Prostate gland (tissue), 2 donors: ENCODE data around the gene PERCC1. TPM values are rescaled to one million over a fixed set of nuclear protein-coding genes. Genes with fewer than 3 reads are reported as not detected.
A peak's percentile ranks its signal among the peaks of the same experiment; 100 is the strongest.

Experiments
- DNase-seq: peaks from one replicate; pipeline ENCODE4 v3.0.0-alpha.2; 2019; ENCODE audit warnings: low spot score
- H3K27ac ChIP-seq, 2 donors: fragments of 200-600 bp; sonication (generic); 2 replicates each; pipeline ENCODE4 v1.5.1; 2017 to 2019
- H3K27me3 ChIP-seq: fragments of 200-600 bp; sonication (generic); replicated peaks from 2 replicates; pipeline ENCODE4 v1.5.1; 2019; ENCODE audit not compliant: insufficient read depth
- H3K36me3 ChIP-seq, 2 donors: fragments of 200-600 bp; sonication (generic); 1 replicate in 1 of 2; 2 replicates in 1 of 2; pipeline versions ENCODE4 v1.5.1 to v1.8.1; 2017 to 2019
- H3K4me1 ChIP-seq: fragments of 200-600 bp; sonication (generic); replicated peaks from 2 replicates; pipeline ENCODE4 v1.5.1; 2019
- H3K4me3 ChIP-seq, 2 donors: fragments of 200-600 bp; sonication (generic); 2 replicates each; pipeline ENCODE4 v1.5.1; 2017 to 2019
- H3K9me3 ChIP-seq: fragments of 200-600 bp; sonication (generic); 2 replicates; pipeline ENCODE4 v1.5.1; 2017
- POLR2A ChIP-seq: fragments of 450-650 bp; IDR thresholded peaks from one replicate; pipeline ENCODE4 v1.6.1; 2016; ENCODE audit warnings: antibody characterized with exemption, mild to moderate bottlenecking
- POLR2AphosphoS5 ChIP-seq: sonication (generic); formaldehyde crosslinking; IDR thresholded peaks from one replicate; pipeline ENCODE4 v1.6.1; 2017; ENCODE audit warnings: antibody characterized with exemption
- WGBS: methylation state at CpG from one replicate; pipeline ENCODE4 v1.1.5; 2018; 5-methylcytosine and 5-hydroxymethylcytosine counted together
- intact Hi-C: fragments of 100-400 bp; cut with DNase I; formaldehyde crosslinking; loops from one replicate; pipeline ENCODE4 v1.14.2; 2022
- total RNA-seq, 2 donors: library from RNA; depleted of rRNA; stranded (reverse); fragments of >200 nt; gene quantifications; one replicate each; pipeline ENCODE4 v1.1.0, GENCODE V29; 2016
- TF ChIP-seq, protein P1 (sequence below), 4 experiments: fragments of 200-600 bp in 2 of 4; fragments of 450-650 bp in 2 of 4; sonication (generic) in 2 of 4; IDR thresholded peaks; 1 replicate in 3 of 4; 2 replicates in 1 of 4; pipeline ENCODE4 v1.5.1; 2016 to 2019; ENCODE audit warnings: antibody characterized with exemption in 4 of 4, mild to moderate bottlenecking in 2 of 4, moderate library complexity in 2 of 4

The PERCC1 gene
- total RNA-seq, 2 donors from 2014 or later, result 26.0 to 45.2 TPM

DNA sequence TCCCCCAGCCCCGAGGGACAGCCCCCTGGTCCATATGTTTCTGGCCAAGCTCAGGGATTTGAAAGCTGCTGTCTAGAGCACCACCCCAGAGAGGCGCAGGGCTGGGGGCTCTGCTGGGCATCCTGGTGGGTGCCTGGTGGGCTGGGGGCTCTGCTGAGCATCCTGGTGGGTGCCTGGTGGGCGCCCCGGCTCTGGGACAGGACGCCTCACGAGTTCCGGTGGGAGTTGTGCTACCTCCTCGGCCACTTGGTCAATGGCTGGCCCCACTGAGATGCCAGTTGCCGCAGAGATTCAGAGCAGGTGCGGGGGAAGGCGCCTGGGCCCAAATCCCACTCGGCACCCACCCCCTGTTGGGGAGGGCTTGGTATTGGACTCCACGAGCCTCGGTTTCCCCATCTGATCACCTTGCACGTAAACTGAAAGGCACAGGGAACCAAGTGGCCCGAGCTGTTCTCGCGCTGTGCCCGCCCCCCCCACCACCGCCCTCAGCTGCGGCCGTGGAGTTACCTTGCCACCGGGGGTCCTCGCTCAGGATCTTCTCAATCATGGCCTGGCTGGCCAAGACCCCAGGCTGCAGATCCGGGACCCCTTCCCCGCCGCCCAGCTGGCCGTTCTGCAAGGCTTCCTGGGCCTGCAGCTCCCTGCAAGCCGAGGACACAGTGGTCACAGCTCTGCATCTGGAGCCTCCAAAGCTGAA, 29.7 kb upstream of the PERCC1 start:
- WGBS, result 86% methylated on average over 29 of the region's 29 CpGs
- Histone ChIP-seq H3K36me3 (peaks cover 4 to 17% of the 10 kb centered on the region in 2 donors), H3K4me3 (no peak overlapping the region), H3K4me1 (no peaks in the 10 kb centered on the region), H3K27ac (no peak overlapping the region), H3K9me3 (no peaks in the 10 kb centered on the region), H3K27me3 (no peaks in the 10 kb centered on the region)
- DNase-seq, result no peak
- TF ChIP-seq POLR2A (no peak), POLR2AphosphoS5 (no peak)
- TF ChIP-seq, protein P1, sequence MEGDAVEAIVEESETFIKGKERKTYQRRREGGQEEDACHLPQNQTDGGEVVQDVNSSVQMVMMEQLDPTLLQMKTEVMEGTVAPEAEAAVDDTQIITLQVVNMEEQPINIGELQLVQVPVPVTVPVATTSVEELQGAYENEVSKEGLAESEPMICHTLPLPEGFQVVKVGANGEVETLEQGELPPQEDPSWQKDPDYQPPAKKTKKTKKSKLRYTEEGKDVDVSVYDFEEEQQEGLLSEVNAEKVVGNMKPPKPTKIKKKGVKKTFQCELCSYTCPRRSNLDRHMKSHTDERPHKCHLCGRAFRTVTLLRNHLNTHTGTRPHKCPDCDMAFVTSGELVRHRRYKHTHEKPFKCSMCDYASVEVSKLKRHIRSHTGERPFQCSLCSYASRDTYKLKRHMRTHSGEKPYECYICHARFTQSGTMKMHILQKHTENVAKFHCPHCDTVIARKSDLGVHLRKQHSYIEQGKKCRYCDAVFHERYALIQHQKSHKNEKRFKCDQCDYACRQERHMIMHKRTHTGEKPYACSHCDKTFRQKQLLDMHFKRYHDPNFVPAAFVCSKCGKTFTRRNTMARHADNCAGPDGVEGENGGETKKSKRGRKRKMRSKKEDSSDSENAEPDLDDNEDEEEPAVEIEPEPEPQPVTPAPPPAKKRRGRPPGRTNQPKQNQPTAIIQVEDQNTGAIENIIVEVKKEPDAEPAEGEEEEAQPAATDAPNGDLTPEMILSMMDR (IDR thresholded peaks at IDR 0.05), result no peak
- intact Hi-C loops, result no loop called here

DNA sequence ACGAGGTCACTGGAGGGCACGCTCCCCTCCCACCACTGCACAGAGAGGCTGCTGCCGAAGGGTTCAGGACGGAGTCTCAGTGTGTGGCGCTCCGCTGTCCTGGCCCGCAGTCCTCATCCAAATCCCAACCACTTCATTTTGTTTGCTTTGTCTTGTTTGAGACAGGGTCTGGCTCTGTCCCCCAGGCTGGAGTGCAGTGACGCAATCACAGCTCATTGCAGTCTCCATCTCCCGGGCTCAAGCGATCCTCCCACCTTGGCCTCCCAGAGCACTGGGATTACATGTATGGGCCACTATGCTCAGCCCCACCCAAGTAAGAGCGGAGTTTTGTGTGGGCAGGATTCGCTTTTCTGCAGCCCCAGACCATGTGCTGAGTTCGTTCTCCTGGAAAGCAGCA, 29.1 kb upstream of the PERCC1 start:
- no peaks in the 10 kb centered on the region for H3K4me1 ChIP-seq
- H3K36me3 ChIP-seq, result peaks cover 4 to 17% of the 10 kb centered on the region in 2 donors
- H3K27me3 ChIP-seq, result no peaks in the 10 kb centered on the region
- WGBS, result 96% methylated on average over 13 of the region's 13 CpGs
- H3K27ac ChIP-seq, result no peak overlapping the region
- no peak overlapping the region for H3K4me3 ChIP-seq
- DNase-seq, result no peak
- intact Hi-C loops, result no loop called here
- H3K9me3 ChIP-seq, result no peaks in the 10 kb centered on the region
- no peak for TF ChIP-seq POLR2A
- TF ChIP-seq, protein P1 (IDR thresholded peaks at IDR 0.05), result no peak
- TF ChIP-seq POLR2AphosphoS5, result no peak

DNA sequence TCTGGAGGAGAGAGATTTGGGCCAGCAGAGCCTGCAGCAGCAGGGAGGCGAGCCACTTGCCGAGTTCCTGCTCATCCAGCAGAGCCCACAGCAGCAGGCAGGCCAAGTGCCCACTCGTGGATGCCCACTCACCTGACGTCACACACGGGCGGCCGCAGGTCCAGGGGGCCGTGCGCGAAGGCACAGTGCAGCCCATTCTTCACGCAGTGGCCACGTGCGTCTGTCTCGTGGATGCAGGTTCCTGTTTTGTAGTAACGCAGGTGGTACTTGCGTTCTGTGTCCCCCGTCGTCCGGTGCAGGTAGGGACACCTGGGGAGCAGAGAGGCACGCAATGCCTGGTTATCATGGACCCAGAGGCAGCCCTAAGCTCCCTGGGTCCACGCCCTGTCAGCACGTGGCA, 27.8 kb upstream of the PERCC1 start:
- Histone ChIP-seq H3K4me1 (peaks cover 3% of the 10 kb centered on the region), H3K27me3 (no peaks in the 10 kb centered on the region), H3K9me3 (no peaks in the 10 kb centered on the region), H3K27ac (no peak overlapping the region), H3K36me3 (peaks cover 4 to 17% of the 10 kb centered on the region in 2 donors), H3K4me3 (no peak overlapping the region)
- 95% methylated on average over 22 of the region's 22 CpGs for WGBS
- intact Hi-C loops, result no loop called here
- TF ChIP-seq, protein P1 (IDR thresholded peaks at IDR 0.05), result no peak
- TF ChIP-seq POLR2A (no peak), POLR2AphosphoS5 (no peak)
- no peak for DNase-seq

DNA sequence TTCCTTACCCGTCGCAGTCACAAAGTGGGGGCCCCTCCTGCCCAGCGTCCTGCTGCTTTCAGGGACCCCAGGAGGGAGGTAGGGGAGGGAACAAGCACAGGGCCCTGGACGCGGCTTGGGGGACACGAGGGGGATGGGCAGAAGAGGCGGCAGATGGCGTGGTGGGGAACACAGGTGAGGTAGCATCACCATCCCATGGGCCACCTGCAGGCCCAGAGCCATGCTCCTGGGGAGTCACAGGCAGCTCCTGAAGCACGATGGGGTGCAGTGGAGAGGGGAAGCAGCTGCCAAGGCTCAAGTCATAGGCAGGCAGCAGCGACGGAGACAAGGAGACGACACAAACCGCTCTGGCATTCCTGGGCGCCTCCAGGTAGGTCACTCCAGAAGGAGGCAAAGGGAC, 27.1 kb upstream of the PERCC1 start:
- Histone ChIP-seq H3K4me3 (no peak overlapping the region), H3K36me3 (peaks cover 4 to 15% of the 10 kb centered on the region in 2 donors), H3K4me1 (peaks cover 3% of the 10 kb centered on the region), H3K27ac (no peak overlapping the region), H3K9me3 (no peaks in the 10 kb centered on the region), H3K27me3 (no peaks in the 10 kb centered on the region)
- DNase-seq, result no peak
- WGBS, result 87% methylated on average over 14 of the region's 14 CpGs
- TF ChIP-seq POLR2AphosphoS5 (no peak), POLR2A (no peak)
- TF ChIP-seq, protein P1 (IDR thresholded peaks at IDR 0.05), result no peak
- intact Hi-C loops, result no loop called here

DNA sequence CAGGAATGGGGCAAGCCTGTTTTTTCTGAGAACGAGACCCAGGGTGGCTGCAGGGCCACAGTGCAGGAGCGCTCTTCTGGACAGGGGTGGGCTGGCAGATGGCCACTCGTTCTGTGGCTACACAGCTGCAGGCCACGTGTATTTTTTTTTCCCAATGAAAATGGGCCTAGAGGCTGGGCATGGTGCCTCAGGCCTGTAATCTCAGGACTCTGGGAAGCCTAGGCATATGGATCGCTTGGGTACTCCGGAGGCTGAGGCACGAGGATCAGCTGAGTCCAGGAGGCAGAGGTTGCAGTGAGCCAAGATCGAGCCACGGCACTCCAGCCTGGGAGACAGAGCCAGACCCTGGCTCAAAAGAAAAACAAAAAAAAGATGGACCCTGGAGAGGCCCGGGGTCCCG, 23.1 kb upstream of the PERCC1 start:
- Histone ChIP-seq H3K4me3 (peak overlapping the region; percentile 12 to 32), H3K4me1 (peaks cover 3% of the 10 kb centered on the region), H3K9me3 (no peaks in the 10 kb centered on the region), H3K27ac (peak overlapping the region in 1 of 2 donors; percentile 20), H3K27me3 (no peaks in the 10 kb centered on the region), H3K36me3 (peaks cover 0 to 7% of the 10 kb centered on the region in 2 donors)
- TF ChIP-seq POLR2A (no peak), POLR2AphosphoS5 (no peak)
- TF ChIP-seq, protein P1 (IDR thresholded peaks at IDR 0.05), result no peak
- no peak for DNase-seq
- WGBS, result 23% methylated on average over 10 of the region's 11 CpGs
- intact Hi-C loops, result loop anchor here (5.0 kb wide), 1 partner anchor 50 kb away; no protein-coding TSS in a partner anchor
